NCI-H2029 (cell line): ENCODE data around the gene MAGEF1.

Source experiments
- DNase-seq: peaks from one replicate; lab custom pipeline; 2025; lab: John Stamatoyannopoulos, UW

Gene MAGEF1

GRCh38 chr3:184725176-184725719 lies 13.4 kb upstream of the MAGEF1 start:
- no peak for DNase-seq

- no peak for DNase-seq
Measured at GRCh38 chr3:184724699-184725098, 12.8 kb upstream of the MAGEF1 start.

DNA sequence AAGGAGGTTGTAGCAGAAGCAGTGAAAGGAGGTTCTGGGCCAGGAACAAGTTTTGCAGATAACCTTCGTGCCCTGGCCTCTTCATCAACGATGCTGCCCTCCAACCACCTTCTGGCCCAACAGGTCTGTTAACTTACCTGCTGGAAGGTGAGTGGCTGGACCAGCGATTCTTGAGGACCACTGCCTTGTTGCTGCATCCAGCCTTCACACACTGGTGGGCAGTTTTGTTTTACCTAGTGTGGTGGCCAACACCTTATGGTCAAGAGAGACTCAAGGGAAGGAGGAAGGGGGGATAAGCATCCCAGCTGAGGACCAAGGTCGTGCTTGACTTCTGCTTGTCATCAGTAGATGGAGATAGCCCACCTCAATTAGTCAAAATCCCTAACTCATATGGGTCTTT lies 7.8 kb upstream of the MAGEF1 start:
- no peak for DNase-seq

GRCh38 chr3:184718431-184718830 lies 6.6 kb upstream of the MAGEF1 start:
- no peak for DNase-seq

- no peak for DNase-seq
Measured at GRCh38 chr3:184717399-184717983, 5.6 kb upstream of the MAGEF1 start.

DNA sequence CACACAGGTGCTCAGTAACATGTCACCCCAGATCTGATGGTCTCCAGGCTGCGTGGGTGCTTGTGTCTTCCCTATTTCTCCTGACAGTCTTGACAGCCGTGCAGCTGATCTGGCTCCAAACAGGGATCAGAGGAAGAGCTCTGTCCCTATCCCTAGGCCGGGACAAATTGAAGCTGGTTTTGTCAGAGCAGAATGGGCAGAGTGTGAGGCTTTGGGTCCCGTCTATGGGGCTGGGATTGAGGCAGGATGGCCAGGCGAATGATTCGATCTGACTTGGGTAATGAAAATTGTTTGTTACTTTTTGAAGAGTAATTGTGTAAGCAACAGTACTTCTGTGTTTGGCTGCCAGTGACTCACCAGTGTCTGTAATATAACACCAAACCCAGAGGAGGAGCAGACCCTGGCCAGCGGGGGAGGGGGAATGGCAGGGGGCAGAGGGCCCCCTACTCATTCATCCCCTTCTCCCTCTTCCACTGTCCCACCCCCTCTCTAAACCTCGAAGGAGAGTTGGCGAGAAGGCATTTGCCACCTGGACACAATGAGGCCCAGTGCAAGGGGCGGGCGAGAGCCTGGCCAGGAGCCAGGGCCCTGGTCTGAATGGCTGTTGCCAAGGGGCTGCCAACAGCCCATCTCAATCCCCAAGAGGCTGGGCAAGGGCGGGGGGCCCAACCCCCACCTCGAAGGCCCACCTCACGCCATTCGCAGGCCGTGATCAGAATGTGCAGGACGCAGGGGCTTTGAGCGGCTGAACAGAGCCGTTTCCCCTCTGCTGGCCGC lies 4.9 kb upstream of the MAGEF1 start:
- no peak for DNase-seq

- DNase-seq = no peak
Measured at GRCh38 chr3:184715943-184716621, 4.2 kb upstream of the MAGEF1 start.

GRCh38 chr3:184713521-184713920 lies 1.7 kb upstream of the MAGEF1 start:
- DNase-seq = no peak

- no peak for DNase-seq
Measured at GRCh38 chr3:184713040-184713355, 1.1 kb upstream of the MAGEF1 start.

DNA sequence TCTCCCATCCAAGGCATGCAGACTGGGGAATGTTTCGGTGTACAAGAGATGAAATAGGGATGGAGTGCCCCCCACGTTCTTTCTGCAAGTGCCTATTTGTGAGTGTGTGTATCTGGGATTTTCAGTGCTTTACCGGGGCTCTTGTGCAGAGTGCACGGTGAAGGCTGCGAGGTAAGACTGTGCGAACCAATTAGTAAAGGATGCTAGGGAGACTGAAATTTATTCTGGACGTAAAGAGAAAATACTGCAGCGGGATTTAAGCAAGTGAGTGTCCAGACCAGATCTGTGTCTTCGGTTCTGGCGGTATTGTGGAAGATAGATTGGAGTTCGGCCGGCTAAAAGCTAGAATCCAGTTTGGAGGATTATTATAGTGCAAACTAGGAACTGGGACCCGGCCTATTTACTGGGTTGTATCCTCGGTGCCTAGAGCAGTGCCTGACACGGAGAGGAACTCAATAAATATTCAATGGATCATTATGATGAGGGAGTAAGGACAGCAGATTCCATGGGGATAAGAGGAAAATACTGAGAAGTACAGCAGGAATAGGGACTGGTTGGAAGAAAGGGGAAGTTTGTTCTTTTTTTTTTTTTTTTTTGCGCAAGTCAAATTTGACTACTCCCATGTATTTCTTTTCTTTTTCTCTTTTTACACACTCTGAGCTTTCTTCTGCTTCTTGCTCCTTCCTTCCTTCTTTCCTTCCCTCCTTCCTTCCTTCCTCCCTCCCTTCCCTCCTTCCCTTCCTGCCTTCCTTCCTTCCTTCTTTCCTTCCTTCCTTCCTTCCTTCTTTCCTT lies 580 bp upstream of the MAGEF1 start:
- no peak for DNase-seq

- no peak for DNase-seq
Measured at GRCh38 chr3:184710870-184711492, 883 bp downstream of the MAGEF1 start.

- DNase-seq = no peak
Measured at GRCh38 chr3:184703657-184704056, 8.2 kb downstream of the MAGEF1 start.

GRCh38 chr3:184700759-184701158 lies 11.1 kb downstream of the MAGEF1 start:
- DNase-seq = no peak

GRCh38 chr3:184697845-184698244 lies 14.0 kb downstream of the MAGEF1 start:
- no peak for DNase-seq

DNA sequence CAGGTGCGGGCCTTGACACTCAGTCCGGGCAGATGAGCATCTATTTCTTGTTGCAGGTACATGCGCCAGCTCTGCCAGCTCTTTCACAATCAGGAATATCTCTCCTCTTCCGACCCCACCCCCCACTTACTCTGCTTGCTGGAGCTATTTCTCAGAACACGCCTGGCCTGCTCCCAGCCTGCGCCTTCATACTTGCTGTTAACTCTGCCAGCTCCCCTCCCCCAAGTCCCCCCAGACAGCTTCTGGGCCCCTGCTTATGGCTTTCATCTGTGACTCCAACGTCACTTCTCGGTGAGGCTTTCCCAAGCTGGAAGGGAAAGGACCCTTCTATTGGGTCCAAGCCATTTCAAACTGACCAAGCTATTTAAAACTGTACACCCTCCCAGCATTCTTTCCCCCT lies 15.2 kb downstream of the MAGEF1 start:
- DNase-seq = no peak

DNA sequence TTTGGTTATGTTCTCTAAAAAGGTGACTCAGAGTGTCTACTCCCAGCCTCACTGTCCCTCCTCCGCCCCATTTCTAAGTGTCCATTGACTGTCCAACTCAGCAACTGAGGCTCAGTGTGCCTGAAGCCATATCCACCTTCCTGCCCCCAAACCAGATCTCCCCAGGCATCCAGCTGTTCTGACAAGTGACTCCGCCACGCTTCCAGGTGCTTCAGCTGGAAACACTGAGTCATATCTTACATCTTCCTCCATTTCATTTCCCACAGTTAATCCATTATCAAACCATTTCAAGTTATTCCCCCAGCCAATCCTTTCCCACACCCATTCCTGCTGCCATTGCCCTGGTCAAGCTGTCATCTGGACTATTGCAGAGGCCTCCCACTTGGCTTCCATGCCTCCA lies 17.1 kb downstream of the MAGEF1 start:
- no peak for DNase-seq

GRCh38 chr3:184694133-184694665 lies 17.7 kb downstream of the MAGEF1 start:
- no peak for DNase-seq

- no peak for DNase-seq
Measured at GRCh38 chr3:184693011-184693975, 18.6 kb downstream of the MAGEF1 start.

DNA sequence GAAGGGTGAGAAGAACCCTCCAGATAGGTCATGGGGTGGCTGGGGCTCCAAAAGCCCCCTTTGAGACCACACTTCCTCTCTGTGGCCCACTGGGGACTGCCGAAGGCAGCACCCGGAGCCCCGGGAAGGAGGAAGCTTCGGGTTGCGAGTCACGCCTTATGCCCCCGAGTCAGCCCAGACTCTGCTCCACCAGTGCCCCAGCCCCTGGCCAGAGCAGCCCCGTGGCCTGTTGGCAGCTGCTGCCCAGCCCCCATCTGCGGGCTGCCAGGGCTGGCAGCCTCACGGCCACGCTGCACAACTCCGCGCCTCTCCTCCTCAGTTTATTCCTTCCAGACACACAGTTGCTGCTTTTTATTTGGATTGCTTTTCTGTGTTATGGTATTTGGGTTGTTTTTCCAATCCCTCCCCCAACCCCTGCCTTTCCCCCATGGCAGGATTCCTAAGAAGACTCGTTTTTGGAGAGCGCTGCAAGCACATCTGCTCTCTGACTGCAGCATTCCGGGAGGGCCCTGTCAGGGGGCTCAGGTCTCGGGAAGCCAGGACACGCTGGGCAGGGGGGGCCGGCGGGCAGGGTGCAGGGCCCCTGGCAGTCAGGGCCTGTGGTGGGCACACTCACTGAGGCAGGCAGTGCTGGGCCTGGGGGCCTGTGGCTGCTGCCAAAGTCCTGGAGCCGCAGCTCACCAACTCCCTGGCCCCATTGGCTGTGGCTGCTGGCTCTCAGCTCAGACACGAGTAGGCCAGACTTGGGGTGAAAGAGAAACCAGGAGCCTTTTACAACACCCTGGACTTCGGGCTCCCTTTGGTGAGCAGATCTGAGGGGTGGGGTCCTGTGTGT lies 20.2 kb downstream of the MAGEF1 start:
- DNase-seq = no peak
